ENCODE results near the gene FOXK2.

The FOXK2 gene

DNA sequence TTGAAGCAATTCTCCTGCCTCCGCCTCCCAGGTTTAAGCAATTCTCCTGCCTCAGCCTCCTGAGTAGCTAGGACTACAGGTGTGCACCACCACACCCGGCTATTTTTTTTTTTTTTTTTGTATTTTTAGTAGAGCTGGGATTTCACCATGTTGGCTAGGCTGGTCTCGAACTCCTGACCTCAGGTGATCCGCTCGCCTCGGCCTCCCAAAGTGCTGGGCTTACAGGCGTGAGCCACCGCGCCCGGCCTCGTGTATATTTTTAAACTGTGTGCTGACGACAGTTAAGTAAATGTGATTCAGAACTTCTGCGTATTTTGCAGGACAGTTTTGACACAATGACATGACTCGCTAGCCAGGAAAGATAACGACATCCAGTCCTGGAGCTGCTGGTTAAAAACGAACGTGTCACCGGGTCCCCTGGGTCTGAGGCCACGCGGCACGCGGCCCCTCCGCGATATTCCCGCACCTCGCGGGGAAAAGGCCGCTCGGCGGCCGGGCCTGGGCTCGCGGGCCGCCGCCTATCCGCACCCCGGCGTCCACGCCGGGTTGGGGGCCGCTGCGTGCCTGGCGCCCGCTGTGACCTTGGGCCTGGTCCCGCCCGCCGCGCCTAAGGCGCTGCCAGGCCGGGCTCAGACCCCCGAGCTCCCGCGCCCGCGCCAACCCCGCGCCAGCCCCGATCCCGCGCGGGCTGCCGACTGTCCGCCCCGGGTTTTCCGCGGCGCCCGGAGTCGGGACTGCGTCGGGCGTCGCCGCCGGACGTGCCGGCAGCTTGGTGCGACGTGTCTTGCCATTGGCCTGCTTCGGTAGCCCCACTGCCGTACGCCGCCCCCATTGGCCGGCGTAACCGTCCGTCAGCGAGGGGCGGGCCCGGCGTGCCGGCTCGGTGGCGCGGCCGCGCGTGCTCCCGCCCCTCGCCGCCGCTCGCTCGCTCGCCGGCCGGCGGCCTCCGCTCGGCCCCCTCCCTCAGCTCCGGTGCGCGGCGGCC is at the start of gene FOXK2:
Gene FOXK2, plus strand, starts transcription at position 907 of the 985 bp plus-strand sequence. CDS start 157 bp downstream, outside the sequence.
- DNase-seq (ENCODE audit: low read depth): peak; percentile 92

DNA sequence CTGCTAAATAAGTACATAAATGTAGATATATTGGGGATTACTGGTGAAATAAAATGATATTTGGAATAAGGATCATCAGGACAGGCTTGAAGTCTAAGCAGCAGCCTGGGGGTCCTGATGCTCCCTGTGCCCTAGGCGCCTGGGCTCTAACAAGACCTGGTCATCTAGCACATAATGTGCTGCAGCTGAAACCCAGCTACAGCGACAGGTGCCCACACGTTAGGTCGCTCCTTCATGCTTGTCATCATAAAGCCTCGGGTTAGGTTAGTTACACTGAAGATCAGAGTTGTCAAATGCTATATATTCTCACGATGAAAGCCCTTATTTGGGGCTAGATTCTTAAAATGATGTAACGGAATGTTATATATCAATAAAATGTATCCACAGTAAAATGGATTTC is 49.5 kb upstream of the FOXK2 start:
- DNase-seq (ENCODE audit: low read depth): no peak

DNA sequence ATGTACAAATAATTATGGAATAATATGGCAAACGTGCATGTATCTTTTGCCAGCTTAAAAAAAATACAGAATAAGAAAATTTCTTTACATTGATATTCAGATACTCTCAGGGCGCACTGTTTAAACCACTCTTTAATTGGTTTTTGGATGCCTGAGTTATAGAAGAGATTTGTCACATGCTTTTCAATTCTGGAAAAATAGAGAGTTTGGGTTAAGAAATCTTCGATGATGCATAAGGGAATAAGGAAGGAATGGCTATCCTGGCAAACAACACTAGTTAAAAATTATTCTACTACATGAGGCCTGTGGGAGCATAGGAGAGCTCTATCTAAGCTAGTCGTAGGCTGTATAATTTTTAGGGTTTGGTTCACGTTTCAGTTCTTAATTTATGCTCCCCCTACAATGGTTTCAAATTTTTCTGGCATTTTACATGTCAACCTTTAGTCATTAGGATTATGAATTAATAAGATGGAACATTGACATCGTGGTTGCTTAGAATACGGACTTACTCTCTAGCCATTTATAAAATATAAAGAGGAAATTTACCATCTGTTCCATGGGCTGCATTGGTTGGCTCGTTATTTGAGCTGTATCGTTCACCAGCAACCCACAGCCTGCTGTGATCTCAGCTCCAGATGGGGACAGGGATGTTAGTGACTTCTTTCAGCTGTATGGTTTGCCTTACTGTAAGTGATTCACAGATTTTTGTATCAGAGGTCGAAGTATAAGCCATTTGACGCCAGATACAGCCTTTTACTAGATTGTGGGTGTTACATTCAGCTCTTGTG is 45.1 kb upstream of the FOXK2 start:
- DNase-seq (ENCODE audit: low read depth): no peak

DNA sequence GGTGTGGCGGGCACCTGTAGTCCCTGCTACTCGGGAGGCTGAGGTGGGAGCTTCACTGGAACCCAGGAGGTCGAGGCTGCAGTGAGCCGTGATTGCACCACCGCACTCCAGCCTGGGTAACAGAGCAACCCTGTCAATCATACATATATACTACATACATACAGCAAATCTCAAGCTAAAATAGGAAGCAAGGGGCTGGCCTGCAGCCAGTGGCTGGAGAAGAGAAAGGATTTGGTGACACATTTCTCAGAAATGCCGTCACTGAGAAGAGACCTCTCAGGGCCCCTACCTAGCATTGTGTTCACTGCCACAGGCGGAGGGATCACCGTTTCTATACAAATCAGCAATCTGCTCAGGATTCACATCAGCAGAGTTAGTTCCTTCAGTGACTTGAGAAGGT is 44.1 kb upstream of the FOXK2 start:
- DNase-seq (ENCODE audit: low read depth): no peak

DNA sequence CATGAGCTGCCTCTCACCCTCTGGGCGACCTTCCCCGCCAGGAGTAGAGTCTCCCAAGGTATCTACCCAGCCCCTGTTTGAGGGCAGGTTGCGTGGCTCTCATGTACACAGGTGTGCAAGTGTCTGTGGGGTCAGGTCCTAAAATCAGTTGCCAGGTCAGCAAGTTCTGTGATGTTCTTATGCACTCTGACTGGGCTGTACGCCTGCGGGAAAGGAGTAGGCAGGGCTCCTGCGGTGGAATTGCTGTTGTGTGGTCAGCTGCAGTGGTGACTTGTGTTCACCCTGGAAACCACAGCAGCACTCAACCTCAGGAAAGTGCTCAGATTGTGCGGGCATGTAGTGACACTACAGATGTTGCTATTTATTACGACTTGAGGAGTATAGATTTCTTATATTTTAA is 41.6 kb upstream of the FOXK2 start:
- no peak for DNase-seq (ENCODE audit: low read depth)

DNA sequence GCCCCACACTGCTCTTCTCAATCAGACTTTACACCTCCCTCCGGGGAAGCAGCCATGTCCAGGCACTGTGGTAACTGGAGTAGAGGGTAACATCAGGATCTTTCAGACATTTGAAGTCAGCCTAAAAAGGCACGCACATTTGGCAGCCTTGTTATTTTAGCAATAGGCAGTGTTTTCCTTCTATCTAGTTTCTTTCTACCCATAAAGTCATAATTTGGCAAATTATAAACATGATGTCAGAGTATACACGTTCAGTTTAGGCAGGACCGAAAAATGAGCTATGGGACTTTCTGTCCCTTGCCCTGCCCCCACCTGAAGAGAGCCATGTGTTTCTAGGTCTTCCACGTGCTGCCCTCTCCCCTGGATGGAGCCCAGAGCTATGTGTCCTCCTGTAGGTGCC is 39.9 kb upstream of the FOXK2 start:
- DNase-seq (ENCODE audit: low read depth): no peak

DNA sequence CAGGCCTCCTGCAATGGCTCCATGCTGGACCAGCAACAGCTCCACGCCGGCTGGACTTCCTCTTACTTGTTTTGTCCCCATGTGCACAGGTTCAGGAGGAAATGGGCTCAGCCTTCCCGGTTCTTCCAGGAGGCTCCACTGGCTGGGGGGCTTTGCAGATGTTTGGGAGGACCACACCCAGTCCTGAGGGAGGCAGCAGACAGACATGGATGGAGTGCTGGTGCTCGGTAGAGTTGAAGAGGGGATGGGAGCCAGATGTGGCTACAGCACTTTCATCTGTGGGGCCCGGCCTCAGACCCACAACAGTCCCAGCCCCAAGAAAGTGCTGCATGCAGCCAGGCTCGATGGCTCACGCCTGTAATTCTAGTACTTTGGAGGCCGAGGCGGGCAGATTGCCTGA is 39.2 kb upstream of the FOXK2 start:
- DNase-seq (ENCODE audit: low read depth): no peak

DNA sequence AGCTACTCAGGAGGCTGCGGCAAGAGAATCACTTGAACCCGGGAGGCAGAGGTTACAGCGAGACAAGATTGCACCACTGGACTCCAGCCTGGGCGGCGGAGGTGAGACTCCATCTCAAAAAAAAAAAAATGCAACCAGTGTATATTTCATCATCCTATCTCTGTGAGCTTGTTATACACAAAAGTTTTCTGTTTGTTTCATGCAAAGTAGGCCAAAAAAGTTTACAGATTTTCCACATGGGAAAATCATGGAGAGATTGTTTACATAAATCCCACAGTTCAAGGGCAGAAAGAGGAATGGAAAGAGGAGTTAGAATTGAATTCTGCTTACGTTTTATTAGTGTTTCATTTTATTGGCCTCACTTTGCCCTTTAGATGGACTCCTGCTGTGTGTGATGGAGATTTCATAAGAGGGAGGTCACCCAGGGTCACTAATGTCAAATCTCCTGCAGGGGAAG is 36.3 kb upstream of the FOXK2 start:
- no peak for DNase-seq (ENCODE audit: low read depth)

DNA sequence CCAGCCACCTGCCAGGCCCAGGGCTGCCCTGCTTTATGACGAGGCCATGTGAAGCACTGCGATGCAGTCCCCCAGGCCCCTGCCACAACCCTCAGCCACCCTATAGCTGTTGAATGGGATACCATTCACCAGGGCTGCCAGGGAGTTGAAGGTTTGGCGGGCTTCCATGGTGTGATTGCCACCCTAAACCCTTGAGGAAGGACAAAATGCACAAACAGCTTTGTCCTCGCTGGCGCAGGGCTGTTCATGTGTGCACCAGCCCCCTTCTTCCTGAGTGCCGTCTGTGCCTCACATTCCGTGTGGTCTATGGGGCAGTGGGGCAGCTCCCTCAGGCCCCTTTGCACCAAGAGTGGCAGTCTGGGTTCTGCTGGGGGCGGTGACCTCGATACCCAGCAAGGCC is 35.7 kb upstream of the FOXK2 start:
- no peak for DNase-seq (ENCODE audit: low read depth)

DNA sequence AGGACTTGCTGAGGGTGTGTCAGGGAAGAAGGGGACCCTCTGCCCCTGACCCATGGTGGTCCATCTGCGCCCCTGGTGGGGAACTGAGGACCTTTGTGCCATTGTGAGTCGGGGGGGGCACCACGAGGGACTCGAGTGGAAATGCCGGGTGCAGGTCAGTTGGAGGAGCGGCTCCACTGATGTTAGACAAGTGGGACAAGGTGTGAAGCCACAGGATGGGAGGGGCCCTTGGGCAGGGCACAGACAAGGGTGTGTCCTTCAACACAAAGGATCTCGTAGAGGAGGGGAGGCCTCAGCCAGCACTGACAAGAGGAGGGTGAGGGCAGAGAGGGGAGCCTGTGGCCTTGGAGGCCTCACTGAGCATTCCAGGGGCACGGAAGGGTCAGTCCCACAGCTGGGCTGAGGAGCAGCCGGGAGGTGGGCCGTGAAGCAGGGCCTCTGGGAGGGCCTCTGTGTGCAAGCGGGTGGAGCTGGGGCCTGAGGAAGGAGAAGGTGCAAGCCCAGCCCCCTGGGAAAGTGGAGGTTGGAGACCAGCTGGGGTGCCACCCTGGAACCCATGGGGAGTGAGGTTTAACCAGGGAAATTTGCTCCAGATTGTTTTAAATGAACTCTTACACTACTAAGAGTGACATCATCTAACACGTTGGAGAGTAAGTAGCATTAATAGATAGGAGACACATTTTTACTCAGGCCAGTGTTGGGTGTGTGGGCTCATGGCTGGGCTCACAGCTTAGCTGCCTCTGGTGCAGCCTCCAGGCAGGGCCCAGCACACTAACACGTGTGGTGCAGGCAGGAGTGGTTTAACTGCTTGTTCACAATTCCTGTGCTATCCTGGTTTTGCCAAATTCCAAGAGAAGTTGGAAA is 33.1 kb upstream of the FOXK2 start:
- no peak for DNase-seq (ENCODE audit: low read depth)

DNA sequence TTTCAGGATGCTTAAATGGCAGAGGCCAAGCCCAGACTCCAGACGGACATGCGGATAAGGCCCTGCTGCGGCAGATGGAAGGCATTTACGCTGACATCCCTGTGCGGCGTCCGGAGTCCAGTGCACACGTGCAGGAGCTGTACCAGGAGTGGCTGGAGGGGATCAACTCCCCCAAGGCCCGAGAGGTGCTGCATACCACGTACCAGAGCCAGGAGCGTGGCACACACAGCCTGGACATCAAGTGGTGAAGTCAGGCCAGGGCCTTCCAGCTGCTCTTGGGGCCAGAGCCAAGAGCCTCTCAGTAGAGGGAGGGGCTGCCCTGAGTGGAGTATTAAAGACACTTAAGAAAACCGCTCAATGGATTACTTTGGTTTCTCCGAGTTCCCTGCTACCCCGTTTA is 31.6 kb upstream of the FOXK2 start:
- no peak for DNase-seq (ENCODE audit: low read depth)

DNA sequence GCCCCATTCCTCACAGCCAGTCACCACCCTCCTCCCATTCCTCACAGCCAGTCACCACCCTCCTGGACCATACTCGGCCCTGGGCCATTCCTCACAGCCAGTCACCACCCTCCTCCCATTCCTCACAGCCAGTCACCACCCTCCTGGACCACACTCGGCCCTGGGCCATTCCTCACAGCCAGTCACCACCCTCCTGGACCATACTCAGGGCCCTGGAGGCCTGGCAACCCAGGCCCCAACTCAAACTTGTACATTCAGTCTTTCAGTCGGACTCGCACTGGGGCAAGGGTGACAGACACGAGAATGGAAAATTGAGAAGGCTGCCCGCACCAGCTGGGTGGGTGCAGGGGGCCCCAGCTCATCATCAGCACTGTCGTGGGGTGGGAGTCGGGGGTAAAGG is 30.4 kb upstream of the FOXK2 start:
- DNase-seq (ENCODE audit: low read depth): peak; percentile 68

DNA sequence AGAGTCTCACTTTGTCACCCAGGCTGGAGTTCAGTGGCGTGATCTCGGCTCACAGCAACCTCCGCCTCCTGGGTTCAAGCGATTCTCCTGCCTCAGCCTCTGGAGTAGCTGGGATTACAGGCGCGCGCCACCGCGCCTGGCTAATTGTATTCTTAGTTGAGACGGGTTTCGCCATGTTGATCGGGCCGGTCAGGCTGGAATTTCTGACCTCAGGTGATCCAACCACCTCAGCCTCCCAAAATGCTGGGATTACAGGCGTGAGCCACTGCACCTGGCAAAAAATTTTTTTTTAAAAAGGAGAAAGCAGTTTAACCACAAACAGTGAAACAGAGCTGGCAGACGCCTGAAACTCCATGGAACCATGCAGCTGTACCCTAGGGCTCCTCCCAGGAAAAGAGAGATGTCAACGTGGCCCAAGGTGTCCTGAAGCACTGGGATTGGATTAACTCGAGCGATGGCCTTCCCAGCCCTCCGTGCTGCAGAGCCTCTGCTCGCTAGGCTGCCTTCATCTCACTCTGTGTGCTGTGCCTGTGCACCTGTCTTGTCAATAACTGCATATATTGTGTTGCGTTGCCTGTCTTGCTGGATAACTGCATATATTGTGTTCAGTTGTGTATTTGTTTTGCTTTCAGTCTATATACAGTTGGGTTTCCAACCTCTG is 29.6 kb upstream of the FOXK2 start:
- DNase-seq (ENCODE audit: low read depth): no peak

DNA sequence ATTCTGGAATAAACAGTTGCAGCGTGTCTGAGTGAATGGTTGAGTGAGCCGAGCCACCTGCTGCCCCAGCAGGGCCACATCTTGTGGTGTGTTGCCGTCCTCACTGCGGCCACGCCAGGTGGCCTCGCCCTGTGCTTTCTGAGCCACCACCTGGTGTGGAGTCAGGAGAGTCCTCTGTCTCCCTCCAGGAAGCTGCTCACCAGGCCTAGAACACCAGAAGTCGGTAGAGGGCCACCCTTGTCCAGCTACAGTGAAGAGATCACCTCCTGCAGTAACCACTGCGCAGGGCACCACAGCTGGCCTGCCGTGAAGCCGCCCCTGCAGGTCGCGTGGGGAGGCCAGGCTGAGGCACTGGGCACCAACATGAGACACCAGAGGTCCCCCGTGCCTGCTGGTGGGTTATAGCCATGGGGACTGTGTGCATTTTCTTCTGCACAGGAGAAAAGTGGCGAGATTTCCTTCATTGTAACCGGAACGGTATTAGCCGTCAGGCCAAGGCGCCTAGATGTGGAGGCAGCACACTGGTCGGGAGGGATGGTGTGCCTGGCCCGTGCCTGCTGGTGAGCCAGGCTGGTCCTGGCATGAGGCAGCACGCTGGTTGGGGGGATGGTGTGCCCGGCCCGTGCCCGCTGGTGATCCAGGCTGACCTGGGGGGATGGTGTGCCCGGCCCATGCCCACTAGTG is 28.9 kb upstream of the FOXK2 start:
- no peak for DNase-seq (ENCODE audit: low read depth)

DNA sequence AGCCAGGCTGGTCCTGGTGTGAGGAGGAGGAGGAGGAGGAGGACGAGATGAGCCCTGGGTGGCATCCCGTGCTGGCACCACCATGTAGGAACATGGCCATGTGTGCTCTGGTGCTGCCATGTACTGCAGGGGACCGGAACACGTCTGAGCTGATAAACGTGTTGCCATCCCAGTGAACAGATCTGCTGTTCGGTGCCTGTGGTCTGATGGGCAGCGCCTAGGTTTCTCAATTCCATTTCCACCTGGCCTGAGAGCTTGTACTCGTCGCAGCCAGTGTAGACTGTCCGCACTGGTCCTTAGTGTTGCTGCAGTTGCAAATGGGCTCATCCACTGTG is 28.4 kb upstream of the FOXK2 start:
- DNase-seq (ENCODE audit: low read depth): no peak

DNA sequence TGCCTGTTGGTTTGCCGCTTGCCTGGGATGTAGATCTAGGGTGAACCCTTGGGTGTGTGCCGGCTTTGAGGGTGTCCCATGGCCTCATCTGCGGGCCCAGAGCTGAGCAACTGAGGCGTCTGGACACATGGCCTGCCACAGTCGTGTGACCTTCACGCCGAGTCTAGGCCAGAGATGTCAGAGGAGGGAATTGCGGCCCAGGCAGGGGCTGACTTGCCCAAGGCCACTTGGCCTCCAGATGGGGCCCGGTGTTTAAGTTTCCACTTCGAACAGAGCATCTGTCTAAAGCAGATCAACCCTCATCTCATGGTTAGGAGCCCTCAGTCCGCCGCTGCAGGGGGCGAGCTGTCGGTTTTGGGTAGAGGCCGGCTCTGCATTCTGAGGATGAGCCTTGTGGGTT is 28.0 kb upstream of the FOXK2 start:
- no peak for DNase-seq (ENCODE audit: low read depth)

DNA sequence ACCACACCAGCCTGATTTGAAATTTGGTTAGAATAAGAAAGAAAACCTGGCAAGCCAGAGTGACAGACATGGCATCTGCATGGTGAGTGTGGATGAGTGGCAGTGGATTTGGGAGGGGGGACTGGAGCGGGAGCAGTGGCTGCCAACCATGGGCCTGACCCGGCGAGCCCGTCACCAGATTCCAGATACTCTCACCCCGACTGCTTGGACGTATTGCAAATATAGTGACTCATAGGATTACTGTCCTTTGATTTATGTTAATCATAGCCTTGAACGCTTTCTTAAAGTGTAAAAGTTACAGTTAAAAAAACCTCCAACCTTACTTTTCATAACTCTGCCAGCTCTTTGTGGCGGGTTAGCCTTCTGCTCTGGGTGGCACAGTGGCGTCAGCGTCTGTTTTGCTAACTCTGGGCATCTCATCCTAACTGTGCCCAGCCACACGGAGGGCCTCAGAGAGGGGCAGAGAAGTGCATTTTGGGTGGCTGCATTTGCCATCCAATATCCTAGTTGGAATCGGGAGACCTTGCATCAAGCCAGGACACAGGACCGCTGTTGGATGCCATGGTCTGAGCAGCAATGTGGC is 26.8 kb upstream of the FOXK2 start:
- no peak for DNase-seq (ENCODE audit: low read depth)

DNA sequence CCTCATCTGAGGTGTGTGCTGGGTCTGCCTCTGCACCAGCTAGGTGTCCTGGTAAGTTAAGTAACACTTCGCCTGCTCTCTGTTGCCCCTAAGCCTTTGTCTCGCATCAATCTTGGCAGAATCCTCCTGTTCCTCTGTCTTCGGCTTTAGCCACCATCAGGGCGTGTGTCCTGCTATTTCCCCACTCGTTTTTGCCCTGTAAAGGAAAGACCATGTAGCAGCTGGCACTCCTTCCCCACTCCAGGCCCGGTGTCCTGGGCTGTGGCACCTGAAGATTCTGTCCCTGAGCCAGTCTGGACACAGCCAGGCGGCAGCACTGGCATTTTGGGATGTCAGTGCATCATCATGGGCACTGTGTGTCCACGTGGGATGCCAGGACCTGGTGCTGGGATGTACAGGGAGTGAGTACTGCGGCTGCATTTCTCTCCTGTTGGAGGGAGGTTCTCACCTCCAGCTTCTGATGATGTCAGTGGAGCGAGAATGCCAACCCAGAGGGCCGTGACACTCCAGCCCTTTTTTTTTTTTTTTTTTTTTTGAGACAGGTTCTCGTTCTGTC is 26.2 kb upstream of the FOXK2 start:
- no peak for DNase-seq (ENCODE audit: low read depth)

DNA sequence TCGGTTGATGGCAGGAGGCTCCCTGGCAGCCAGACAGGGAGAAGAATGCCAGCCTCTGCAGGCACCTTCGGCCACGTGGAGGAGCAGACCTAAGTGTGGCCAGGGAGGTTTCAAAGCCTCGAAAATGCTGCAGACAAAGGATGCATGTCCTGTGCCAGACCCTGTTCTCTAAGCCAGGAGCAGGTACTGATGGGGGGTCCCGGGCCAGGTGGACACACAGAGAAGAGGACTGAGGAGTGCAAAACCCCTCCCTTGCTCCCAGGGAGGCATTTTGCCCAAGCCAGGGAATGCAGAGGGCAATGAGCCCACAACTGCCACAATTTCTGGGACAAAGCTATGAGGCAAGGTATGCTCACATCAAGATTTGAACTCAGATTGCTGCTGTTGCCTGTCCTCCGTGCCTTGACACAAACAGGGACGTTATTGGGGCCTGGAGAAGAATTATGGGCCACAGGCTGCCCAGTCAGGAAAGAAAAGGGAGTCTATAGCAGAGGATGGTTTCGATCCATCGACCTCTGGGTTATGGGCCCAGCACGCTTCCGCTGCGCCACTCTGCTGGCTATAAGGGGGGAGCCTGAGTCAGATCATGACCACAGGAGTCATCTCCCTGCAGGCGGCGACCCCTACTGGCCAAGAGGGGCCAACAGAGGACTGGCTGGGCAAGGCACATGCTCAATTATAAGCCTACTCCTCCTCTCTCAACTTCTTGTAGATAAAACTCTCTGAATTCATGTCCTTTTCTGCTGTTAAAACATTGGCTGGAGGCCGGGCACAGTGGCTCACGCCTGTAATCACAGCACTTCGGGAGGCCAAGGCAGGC is 25.1 kb upstream of the FOXK2 start:
- DNase-seq (ENCODE audit: low read depth): peak; percentile 94

Data from fibroblast of the conjunctiva (primary cell).